T-helper 17 cell (primary cell): Measurements from ENCODE around the gene SELENON. TPM values are rescaled to one million over a fixed set of nuclear protein-coding genes. Genes with fewer than 3 reads are reported as not detected.

ENCODE experiments used
- ATAC-seq: fragments of 150-1000 bp; cut with Tn5 transposase; 2 replicates; pipeline ENCODE4 v1.10.0; 2021; ENCODE audit warnings: mild to moderate bottlenecking, moderate library complexity
- DNase-seq, 3 donors: peaks; one replicate each; pipeline versions ENCODE4 v3.0.0 to v3.0.0-alpha.2; 2020 to 2021
- H3K9me3 ChIP-seq: one replicate; pipeline ENCODE4 v1.7.0; 2013; ENCODE audit warnings: low read length, mild to moderate bottlenecking; ENCODE audit not compliant: control insufficient read depth, poor library complexity, severe bottlenecking
- H3K27ac Mint-ChIP-seq: one replicate; pipeline ENCODE4 v1.8.0; 2022; ENCODE audit warnings: mild to moderate bottlenecking, moderate library complexity, mixed read lengths
- H3K27me3 Mint-ChIP-seq: one replicate; pipeline ENCODE4 v1.8.0; 2022; ENCODE audit warnings: mixed read lengths
- H3K36me3 Mint-ChIP-seq: one replicate; pipeline ENCODE4 v1.8.0; 2022; ENCODE audit warnings: low read depth, mixed read lengths
- H3K4me1 Mint-ChIP-seq: one replicate; pipeline ENCODE4 v1.8.0; 2022; ENCODE audit warnings: mild to moderate bottlenecking, mixed read lengths
- H3K4me3 Mint-ChIP-seq: one replicate; pipeline ENCODE4 v1.8.0; 2022; ENCODE audit warnings: mild to moderate bottlenecking, moderate library complexity, mixed read lengths
- total RNA-seq, 4 donors: library from RNA in 2 of 4; stranded (reverse) in 2 of 4; gene quantifications; one replicate each; pipeline ENCODE4 v1.2.3 and lab custom pipeline; 2022 to 2026

Gene SELENON, protein sequence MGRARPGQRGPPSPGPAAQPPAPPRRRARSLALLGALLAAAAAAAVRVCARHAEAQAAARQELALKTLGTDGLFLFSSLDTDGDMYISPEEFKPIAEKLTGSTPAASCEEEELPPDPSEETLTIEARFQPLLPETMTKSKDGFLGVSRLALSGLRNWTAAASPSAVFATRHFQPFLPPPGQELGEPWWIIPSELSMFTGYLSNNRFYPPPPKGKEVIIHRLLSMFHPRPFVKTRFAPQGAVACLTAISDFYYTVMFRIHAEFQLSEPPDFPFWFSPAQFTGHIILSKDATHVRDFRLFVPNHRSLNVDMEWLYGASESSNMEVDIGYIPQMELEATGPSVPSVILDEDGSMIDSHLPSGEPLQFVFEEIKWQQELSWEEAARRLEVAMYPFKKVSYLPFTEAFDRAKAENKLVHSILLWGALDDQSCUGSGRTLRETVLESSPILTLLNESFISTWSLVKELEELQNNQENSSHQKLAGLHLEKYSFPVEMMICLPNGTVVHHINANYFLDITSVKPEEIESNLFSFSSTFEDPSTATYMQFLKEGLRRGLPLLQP
- total RNA-seq (10 to 100 TPM; 24.5 to 25.2 TPM), total RNA-seq (lab: John Stamatoyannopoulos, UW) (14.3 to 22.2 reads per million in 2 donors)

DNA sequence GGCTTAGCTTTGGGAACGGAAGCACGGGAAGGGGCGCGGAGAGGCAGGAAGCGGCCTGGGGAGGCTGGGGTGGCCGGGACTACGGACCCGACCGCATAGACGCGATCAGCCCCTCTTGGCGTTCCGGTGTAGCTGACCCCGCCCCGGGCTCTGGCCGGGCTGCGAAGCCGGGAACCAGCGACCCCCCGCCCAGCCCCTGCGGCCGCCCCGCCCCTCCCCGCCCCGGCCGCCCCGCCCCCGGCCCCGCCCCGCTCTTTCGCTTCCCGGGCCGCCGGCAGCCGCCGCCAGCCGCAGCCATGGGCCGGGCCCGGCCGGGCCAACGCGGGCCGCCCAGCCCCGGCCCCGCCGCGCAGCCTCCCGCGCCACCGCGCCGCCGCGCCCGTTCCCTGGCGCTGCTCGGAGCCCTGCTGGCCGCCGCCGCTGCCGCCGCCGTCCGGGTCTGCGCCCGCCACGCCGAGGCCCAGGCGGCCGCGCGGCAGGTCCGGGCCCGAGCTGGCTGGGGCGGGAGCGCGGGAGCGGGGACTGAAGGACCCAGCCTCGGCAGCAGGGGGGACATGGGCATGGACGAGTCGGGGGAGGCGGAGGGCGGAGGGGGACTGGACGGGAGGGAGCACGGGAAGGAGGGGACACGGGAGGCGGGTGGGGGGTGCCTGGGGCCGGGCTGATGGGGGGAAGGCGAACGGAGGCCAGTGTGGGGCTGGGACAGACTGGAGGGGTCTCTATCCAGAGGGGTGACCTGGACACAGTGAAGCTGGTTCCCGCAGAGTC lies at the start of gene SELENON:
Gene SELENON, plus strand, starts transcription at position 259 of the 768 bp plus-strand sequence. Its CDS starts 38 bp downstream, at position 297.
- Mint-ChIP-seq H3K4me1 (peaks cover 41% of the 10 kb centered on the region), H3K27ac (peak within 1 kb of the TSS; percentile 98)
- H3K9me3 ChIP-seq: no peaks in the 10 kb centered on the region

DNA sequence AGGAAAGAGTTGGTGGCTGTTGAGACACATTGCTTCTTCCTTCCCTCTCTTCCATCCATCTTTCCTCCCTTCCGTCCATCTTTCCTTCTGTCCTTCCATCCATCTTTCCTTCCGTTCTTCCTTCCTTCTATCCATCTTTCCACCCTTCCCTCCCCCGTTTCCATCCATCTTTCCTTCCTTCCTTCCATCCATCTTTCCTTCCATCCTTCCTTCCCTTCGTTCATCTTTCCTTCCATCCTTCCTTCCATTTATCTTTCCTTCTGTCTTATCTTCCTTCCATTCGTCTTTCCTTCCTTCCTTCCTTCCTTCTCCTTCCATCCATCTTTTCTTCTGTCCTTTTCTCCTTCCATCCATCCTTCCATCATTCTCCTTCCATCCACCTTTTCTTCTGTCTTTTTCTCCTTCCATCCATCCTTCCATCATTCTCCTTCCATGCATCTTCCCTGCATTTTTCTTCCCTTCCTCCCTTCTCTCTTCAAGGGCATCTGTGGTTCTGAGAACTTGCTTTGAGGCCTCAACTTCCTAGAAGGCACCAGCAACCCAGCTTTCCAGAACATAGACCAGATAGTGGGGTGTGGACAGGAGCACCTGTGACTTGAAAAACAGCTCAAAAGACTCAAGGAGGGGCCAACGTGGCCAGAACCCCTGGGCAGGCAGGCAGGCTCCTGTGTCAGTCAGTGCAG lies 48.9 kb upstream of the SELENON start:
- no peaks in the 10 kb centered on the region for H3K27me3 Mint-ChIP-seq
- DNase-seq: no peak
- peaks cover 27% of the 10 kb centered on the region for H3K4me1 Mint-ChIP-seq
- peaks cover 6% of the 10 kb centered on the region for H3K36me3 Mint-ChIP-seq
- H3K27ac Mint-ChIP-seq: peak overlapping the region; percentile 63
- H3K4me3 Mint-ChIP-seq: no peak overlapping the region
- H3K9me3 ChIP-seq: no peaks in the 10 kb centered on the region
- ATAC-seq: no peak

More for the DNA sequence above, at the start of gene SELENON:
- DNase-seq (peak in 2 of 3 donors; percentile 48 to 50), ATAC-seq (peak; percentile 47)
- H3K27me3 Mint-ChIP-seq: no peaks in the 10 kb centered on the region
- H3K4me3 Mint-ChIP-seq: peak within 1 kb of the TSS; percentile 85
- H3K36me3 Mint-ChIP-seq: peaks cover 2% of the 10 kb centered on the region

DNA sequence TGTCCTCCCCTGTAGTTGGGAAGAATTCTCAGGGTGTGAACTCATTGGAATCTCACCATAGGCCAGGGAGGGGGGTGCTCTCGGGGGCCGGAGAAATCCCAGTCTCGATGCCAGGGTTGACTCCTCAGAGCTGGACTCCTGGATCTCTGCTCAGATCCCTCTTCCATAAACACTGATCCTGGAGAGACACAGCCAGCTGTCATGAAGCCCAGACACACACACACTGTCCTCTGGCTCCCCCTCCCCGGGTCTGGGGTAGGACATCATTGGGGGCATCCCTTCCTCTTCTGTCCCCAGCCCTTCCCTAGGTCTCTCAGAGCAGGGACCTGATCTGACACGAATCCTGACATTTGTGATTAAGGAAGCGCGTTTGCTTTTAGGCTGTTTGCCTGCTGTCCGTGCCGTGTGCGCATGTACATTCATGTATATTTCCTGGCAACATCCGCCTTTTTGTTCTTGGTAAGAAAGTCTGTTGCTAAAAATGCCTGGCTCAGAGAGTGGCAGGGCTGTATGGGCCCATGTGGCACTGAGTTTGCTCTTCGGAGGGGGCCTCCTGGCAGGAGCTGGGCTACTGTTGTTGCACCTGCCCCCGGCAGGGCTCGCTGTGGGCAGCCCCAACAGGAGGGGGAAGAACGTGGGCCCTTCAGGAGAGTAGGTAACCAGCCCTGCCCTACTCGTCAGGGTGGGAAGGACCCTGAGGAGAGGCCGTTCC lies 45.4 kb upstream of the SELENON start:
- DNase-seq (no peak), ATAC-seq (no peak)
- Mint-ChIP-seq H3K4me1 (peaks cover 31% of the 10 kb centered on the region), H3K36me3 (peaks cover 6% of the 10 kb centered on the region), H3K27ac (peak overlapping the region; percentile 39), H3K4me3 (no peak overlapping the region), H3K27me3 (no peaks in the 10 kb centered on the region)
- H3K9me3 ChIP-seq: no peaks in the 10 kb centered on the region

DNA sequence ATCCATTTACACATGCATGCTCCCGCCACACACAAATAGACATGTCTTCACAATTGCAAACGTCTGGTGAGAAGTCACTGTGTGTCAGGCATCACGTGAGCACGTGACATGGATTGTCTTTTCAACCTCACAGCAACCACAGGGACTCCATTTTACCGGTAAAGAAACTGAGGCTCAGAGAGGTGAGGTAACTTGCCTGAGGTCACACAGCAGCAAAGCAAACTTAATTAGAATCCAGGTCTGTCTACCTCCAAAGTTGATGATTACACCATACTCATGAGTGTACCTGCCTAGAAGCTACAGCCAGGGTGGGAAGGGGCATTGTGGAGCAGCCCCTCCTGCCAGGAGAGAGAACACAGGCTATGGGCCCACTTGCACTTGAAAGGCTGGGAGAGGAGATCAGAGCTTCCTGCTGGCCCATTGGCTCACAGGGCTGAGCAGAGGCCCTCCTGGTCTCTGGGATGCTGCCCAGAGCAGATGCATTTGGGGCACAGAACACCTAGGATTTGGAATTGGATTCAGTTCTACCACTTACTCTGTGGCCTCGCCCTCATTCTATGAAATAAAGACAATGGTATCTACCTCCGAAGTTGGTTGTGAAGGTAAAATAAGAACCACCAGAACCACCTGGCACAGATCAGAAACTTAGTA lies 44.4 kb upstream of the SELENON start:
- Mint-ChIP-seq H3K27ac (peak overlapping the region; percentile 39), H3K4me3 (no peak overlapping the region), H3K36me3 (peaks cover 6% of the 10 kb centered on the region), H3K4me1 (peaks cover 31% of the 10 kb centered on the region), H3K27me3 (no peaks in the 10 kb centered on the region)
- no peaks in the 10 kb centered on the region for H3K9me3 ChIP-seq
- DNase-seq (no peak), ATAC-seq (no peak)

DNA sequence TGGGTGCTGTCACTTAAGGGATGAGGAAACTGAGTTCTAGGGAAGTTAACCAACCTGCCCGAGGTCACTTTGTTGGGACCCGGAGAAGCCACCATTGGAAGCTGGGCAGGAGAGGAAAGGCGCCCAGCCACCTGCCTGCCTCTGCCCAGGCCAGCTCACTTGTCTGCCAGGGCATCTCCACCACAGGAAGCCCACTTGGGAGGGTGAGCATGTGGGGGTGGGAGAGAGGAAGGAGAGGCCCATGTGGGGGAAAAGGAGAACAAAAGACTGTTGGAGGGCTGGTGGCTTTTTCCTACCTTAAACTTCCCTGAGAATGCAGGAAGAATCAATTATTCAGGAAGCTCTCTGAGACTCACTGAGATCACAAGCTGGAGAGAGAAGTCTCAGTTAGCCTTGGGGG lies 43.8 kb upstream of the SELENON start:
- Mint-ChIP-seq H3K4me3 (no peak overlapping the region), H3K27ac (peak overlapping the region; percentile 39), H3K36me3 (peaks cover under 1% of the 10 kb centered on the region), H3K4me1 (peaks cover 25% of the 10 kb centered on the region), H3K27me3 (no peaks in the 10 kb centered on the region)
- H3K9me3 ChIP-seq: no peaks in the 10 kb centered on the region
- DNase-seq (no peak), ATAC-seq (no peak)

DNA sequence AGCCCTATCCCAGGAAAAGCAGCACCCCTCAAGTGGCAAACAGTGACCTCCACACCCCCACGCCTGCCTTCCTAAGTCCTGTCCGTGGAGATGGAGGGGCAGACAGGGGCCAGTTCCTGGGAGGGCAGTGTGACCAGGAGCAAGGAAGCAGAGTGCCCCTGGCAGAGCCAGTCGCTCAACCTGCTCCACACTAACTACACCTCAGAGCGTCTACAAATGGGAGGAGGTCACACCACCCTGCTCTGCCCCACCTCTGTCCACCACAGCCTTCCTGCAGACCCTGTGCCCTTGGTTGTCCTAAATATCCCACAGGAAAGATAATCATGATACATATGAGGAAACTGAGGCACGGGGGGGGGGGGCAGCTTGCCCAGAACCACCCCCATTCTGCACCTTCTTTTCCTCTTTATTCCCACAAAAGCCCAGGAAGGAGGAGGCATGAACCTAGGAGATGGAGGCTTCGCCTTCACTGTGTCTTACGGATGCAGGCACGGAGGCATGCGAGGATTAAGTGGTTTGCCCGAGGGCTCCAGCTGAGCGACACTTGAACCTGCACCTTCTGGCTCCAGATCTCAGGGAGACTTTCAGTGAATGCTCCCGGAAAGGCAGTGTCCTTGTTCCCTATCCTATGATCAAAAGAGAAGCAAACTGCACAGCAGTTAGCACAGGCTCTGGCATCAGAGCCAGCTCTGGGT lies 42.7 kb upstream of the SELENON start:
- Mint-ChIP-seq H3K27me3 (no peaks in the 10 kb centered on the region), H3K27ac (peak overlapping the region; percentile 14), H3K4me3 (no peak overlapping the region), H3K4me1 (peaks cover 24% of the 10 kb centered on the region), H3K36me3 (no peaks in the 10 kb centered on the region)
- DNase-seq (no peak), ATAC-seq (no peak)
- no peaks in the 10 kb centered on the region for H3K9me3 ChIP-seq

DNA sequence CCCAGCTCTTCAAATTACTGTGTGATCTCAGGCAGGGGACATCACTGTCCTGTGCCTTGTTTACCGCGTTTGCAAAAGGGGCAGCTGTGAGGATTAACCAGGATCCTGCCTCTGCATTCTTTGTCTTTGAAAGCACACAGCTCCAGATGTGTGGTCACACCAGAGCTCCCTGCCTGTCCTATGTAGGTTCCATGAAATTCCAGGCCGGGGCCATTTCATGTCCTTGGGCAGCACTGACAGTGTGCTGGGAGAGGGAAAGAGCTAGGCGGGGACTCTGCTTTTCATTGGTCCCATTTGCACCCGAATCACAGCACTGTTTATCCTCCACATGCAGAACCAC lies 42.2 kb upstream of the SELENON start:
- Mint-ChIP-seq H3K27ac (no peak overlapping the region), H3K36me3 (no peaks in the 10 kb centered on the region), H3K27me3 (no peaks in the 10 kb centered on the region), H3K4me1 (peaks cover 24% of the 10 kb centered on the region), H3K4me3 (no peak overlapping the region)
- ATAC-seq: no peak
- no peaks in the 10 kb centered on the region for H3K9me3 ChIP-seq
- DNase-seq: no peak

DNA sequence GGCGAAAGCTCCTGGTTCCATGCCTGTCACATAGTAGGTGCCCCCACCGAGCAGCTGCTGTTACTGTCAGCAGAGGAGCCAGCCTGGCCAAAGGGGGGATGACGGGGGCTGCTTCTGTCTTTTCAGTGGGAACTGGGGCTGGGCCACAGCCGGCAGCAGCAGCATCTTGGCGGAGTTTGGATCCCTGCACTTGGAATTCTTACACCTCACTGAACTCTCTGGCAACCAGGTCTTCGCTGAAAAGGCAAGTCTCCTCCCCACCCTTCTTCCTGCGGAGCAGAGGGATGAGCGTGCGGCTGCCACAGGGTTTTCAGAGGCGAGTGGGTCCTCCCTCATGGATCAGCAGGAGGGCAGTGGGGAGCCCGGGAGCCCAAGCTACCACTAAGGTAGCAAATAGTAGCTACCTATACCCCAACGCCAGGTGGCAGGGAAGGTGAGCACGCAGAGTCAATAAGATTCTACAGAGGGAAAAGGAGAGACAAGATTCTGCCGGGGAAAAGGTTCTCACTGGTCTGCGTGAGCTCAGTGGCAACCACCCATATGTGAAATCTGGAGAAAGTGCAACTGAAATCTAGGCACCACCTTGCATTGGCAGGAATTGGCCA lies 41.4 kb upstream of the SELENON start:
- Mint-ChIP-seq H3K27ac (no peak overlapping the region), H3K27me3 (no peaks in the 10 kb centered on the region), H3K36me3 (no peaks in the 10 kb centered on the region), H3K4me3 (no peak overlapping the region), H3K4me1 (peaks cover 22% of the 10 kb centered on the region)
- ATAC-seq (no peak), DNase-seq (no peak)
- H3K9me3 ChIP-seq: no peaks in the 10 kb centered on the region

DNA sequence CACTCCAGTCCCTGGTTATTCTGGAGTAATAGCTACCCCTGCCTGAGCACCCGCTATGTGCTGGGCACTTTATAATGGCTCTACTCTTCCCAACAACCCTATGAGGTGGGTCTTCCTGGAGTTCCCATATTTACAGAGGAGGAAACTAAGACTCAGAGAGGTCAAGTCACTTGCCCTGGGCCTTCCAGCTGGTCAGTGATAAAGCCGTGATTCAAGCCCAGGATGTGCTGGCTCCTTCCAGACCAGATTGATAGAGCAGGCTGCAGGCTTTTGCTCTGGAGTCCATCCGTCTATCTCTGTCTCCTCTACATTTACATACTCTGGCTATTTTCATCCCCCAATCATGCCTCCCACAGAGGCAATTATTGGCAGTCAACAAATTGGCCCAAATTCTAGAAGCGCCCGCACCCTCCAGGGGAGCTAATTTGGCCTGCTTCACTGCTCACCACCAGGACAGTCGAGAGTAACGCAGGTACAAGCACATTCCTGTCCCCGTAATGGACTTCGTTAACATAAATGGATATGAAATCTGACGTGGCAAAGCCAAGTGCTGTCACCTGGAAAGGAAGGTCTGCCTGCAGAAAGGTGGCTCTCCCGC lies 39.8 kb upstream of the SELENON start:
- ATAC-seq (no peak), DNase-seq (no peak)
- Mint-ChIP-seq H3K27me3 (no peaks in the 10 kb centered on the region), H3K27ac (no peak overlapping the region), H3K4me1 (peaks cover 13% of the 10 kb centered on the region), H3K36me3 (no peaks in the 10 kb centered on the region), H3K4me3 (no peak overlapping the region)
- H3K9me3 ChIP-seq: no peaks in the 10 kb centered on the region

DNA sequence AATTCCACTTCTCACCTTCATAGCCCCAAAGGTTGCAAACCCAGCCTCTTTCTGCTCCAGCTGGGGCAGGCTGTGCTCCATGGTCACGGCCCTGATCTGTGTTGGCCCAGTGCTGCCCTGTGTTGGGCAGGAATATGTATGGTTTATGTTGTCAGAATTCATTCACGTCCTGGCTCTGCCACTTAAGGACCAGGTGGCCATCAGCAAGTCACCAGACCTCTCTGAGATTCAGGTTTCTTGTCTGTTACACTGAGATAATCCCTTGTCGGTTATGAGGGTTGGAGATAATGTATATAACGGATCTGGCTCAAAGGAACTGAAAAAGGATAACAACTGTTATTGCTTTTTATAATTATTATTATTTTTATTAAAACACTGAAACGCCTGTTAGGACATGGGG lies 39.1 kb upstream of the SELENON start:
- Mint-ChIP-seq H3K27ac (no peak overlapping the region), H3K4me3 (no peak overlapping the region), H3K27me3 (no peaks in the 10 kb centered on the region), H3K4me1 (peaks cover 12% of the 10 kb centered on the region), H3K36me3 (no peaks in the 10 kb centered on the region)
- ATAC-seq (no peak), DNase-seq (no peak)
- H3K9me3 ChIP-seq: no peaks in the 10 kb centered on the region

DNA sequence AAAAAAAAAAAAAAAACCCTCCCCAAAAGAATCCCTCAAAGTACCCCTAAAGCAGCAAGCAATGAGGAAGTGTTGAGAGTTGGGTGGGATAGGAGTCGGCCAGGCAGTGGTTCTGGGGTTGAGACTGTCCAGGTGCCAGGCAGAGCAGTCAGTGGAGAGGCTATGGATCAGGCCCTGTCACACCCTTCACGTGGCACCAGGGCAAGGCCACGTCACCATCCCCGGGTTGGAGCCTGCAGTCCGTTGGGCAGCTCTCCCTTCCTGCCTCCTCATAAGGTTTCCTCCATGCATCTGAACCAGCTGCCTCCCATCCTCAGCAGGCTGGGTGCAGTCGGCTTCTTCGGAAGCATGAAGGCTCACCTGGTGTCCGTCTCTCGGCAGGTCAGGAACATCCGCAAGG lies 36.5 kb upstream of the SELENON start:
- H3K9me3 ChIP-seq: no peaks in the 10 kb centered on the region
- ATAC-seq: no peak
- no peak for DNase-seq
- no peak overlapping the region for H3K4me3 Mint-ChIP-seq
- peaks cover 7% of the 10 kb centered on the region for H3K4me1 Mint-ChIP-seq
- H3K27me3 Mint-ChIP-seq: no peaks in the 10 kb centered on the region
- peaks cover 3% of the 10 kb centered on the region for H3K36me3 Mint-ChIP-seq
- no peak overlapping the region for H3K27ac Mint-ChIP-seq
